Measurements from ENCODE around the gene PRSS2. TPM values are rescaled to one million over a fixed set of nuclear protein-coding genes. Genes with fewer than 3 reads are reported as not detected.

PRSS2 gene
- total RNA-seq, 1 experiment from 2014 or later = 0.40 TPM

DNA sequence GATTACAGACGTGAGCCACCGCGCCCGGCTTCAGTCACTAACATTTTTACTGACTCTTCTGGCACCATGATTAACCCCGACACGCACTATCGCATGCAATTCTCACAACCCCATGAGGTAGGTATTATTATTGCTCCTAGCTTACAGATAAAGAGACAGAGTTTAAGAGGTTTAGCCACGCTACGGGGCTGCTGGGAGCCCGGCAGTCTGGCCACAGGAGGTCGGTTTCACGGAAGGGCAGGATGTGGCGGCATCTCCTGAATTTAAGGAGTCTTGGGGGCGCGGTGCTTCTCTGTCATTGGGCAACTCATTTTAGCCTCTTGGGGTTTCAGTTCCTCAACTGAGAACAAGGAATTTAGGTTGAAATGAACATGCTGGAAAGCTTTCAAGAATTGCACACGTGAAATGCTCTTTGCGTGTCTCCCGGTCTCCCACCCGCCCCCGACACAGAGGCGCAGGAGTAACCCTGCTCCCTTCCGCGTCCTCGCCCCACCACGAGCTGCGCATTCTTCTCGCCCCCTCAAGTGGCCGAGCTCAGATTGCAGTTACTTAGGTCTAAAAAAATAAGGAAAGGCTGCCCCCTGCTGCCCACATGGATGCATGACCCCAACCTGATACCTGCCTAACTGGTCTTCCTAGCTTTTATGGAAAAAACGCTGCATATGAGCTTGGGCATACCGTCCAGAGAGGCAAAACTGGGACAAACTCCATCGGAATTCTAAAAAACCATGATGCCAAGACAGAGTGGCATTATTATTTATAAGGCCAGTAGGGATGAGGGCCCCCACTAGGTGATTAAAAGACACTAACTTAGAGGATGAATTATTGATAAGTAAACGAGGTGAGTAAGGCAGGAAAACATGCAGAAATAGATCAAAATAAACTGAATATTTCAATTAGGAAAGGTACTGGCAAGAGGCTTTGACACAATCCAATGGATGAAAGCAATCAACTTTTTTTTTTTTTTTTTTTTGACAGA is 12.4 kb downstream of the PRSS2 start:
- Histone ChIP-seq H3K79me2 (ENCODE audit: low read length) (no peaks in the 10 kb centered on the region), H3K27me3 (ENCODE audit: low read length) (no peaks in the 10 kb centered on the region), H3K9me3 (ENCODE audit: low read length) (no peaks in the 10 kb centered on the region), H3K9ac (ENCODE audit: low read length) (peak overlapping the region; percentile 49), H3K9me2 (replicated peaks; ENCODE audit: low read length) (no peaks in the 10 kb centered on the region), H3K4me2 (ENCODE audit: low read length) (peak overlapping the region; percentile 92), H4K20me1 (ENCODE audit: low read length) (no peaks in the 10 kb centered on the region), H3K4me3 (ENCODE audit: low read length) (peak overlapping the region; percentile 65), H2AFZ (ENCODE audit: low read length) (peak overlapping the region; percentile 94), H3K27ac (ENCODE audit: low read length) (peak overlapping the region; percentile 17; the same call in 1 of the 2 replicates), H3K4me1 (ENCODE audit: insufficient read depth, low read length) (0 out of 2 replicates have a peak, but pooled peaks cover 4% of the 10 kb centered on the region), H3K36me3 (ENCODE audit: low read depth, low read length) (no peaks in the 10 kb centered on the region), H3F3A (ENCODE audit: low read length, unreplicated experiment) (no peaks in the 10 kb centered on the region)
- ChIA-PET POLR2A (ENCODE audit: unreplicated experiment) (no interaction called here), CTCF (interaction anchor here (0.6 to 3.0 kb wide), 33 partner anchors 9 to 266 kb away, joined by 3 to 90 read pairs (median 5); no protein-coding TSS in a partner anchor)
- BruUV-seq (replicated peaks) = no TSS peak
- peak; percentile 97 for TF ChIP-seq CTCF (conservative IDR thresholded peaks at IDR 0.05; ENCODE audit: low read depth, low read length)
- no peak for TF ChIP-seq EZH2 (IDR thresholded peaks at IDR 0.05; ENCODE audit: low read length, unreplicated experiment)
- TF ChIP-seq EZH2phosphoT487 (IDR thresholded peaks at IDR 0.05; ENCODE audit: borderline replicate concordance, low read length) = no peak
- DNase-seq = peak; percentile 94
- intact Hi-C loops (cut with micrococcal nuclease) = loop anchor here (1.0 to 2.0 kb wide), 10 partner anchors 28 to 248 kb away; no protein-coding TSS in a partner anchor
- ATAC-seq = peak; percentile 85

DNA sequence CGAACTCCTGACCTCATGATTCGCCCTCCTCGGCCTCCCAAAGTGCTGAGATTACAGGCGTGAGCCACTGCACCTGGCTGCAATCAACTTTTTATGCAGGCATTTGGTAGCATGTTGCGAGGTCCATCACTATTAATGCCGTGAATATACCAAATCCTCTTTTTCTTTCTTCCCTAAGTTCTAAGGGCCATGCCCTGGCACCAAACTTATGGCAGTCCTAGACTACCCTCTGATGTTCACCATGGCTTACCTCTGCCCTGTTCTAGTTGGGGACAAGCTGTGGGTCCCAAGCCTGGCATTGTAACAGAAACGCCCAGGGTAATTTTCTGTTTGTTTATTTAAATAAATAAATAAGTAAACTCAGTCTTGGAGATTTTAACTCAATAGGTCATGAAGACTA is 13.3 kb downstream of the PRSS2 start:
- Histone ChIP-seq H3K9me2 (replicated peaks; ENCODE audit: low read length) (no peaks in the 10 kb centered on the region), H4K20me1 (ENCODE audit: low read length) (no peaks in the 10 kb centered on the region), H3K4me1 (ENCODE audit: insufficient read depth, low read length) (0 out of 2 replicates have a peak, but pooled peaks cover 4% of the 10 kb centered on the region), H3K27me3 (ENCODE audit: low read length) (no peaks in the 10 kb centered on the region), H2AFZ (ENCODE audit: low read length) (no peak overlapping the region), H3K27ac (ENCODE audit: low read length) (no peak overlapping the region), H3K79me2 (ENCODE audit: low read length) (no peaks in the 10 kb centered on the region), H3K9ac (ENCODE audit: low read length) (peak overlapping the region; percentile 1; the same call in 1 of the 2 replicates), H3K4me3 (ENCODE audit: low read length) (no peak overlapping the region), H3K9me3 (ENCODE audit: low read length) (no peaks in the 10 kb centered on the region), H3K36me3 (ENCODE audit: low read depth, low read length) (no peaks in the 10 kb centered on the region), H3K4me2 (ENCODE audit: low read length) (no peak overlapping the region), H3F3A (ENCODE audit: low read length, unreplicated experiment) (no peaks in the 10 kb centered on the region)
- no TSS peak for BruUV-seq (replicated peaks)
- POLR2A ChIA-PET (ENCODE audit: unreplicated experiment) = no interaction called here
- ATAC-seq = peak; percentile 60
- intact Hi-C loops (cut with micrococcal nuclease) = no loop called here
- TF ChIP-seq CTCF (conservative IDR thresholded peaks at IDR 0.05; ENCODE audit: low read depth, low read length) = peak; percentile 48
- no peak for TF ChIP-seq EZH2phosphoT487 (IDR thresholded peaks at IDR 0.05; ENCODE audit: borderline replicate concordance, low read length)
- CTCF ChIA-PET = interaction anchor here (0.5 to 3.0 kb wide), 10 partner anchors 10 to 431 kb away, joined by 3 to 90 read pairs (median 8); no protein-coding TSS in a partner anchor
- DNase-seq = peak; percentile 54
